Tongue (tissue), 2 donors: ENCODE results near the gene PDE4D. TPM values are rescaled to one million over a fixed set of nuclear protein-coding genes. Genes with fewer than 3 reads are reported as not detected.
"Not testable (repeated sequence)": the region's sequence is repeated elsewhere in the genome, so short reads cannot be mapped to it uniquely, and the experiment has no call there.

ENCODE experiments used
- DNase-seq: peaks from one replicate; pipeline ENCODE4 v3.0.0-alpha.2; 2015
- total RNA-seq: library from RNA; depleted of rRNA; stranded (reverse); fragments of >200 nt; gene quantifications from one replicate; pipeline ENCODE4 v1.2.3, GENCODE V29; 2014

The PDE4D gene
- total RNA-seq, 1 donor from 2014 or later: 189 TPM

- peak; percentile 61 for DNase-seq
These were observed 125.8 kb downstream of the PDE4D start for GRCh38 chr5:59767681-59768151.

GRCh38 chr5:59767211-59767605 lies 126.3 kb downstream of the PDE4D start:
- no peak for DNase-seq

- peak; percentile 62 for DNase-seq
These were observed 126.9 kb downstream of the PDE4D start for GRCh38 chr5:59766427-59767210.

- DNase-seq: no peak
These were observed 128.1 kb downstream of the PDE4D start for GRCh38 chr5:59765446-59765845.

- no peak for DNase-seq
These were observed 129.2 kb downstream of the PDE4D start for GRCh38 chr5:59764361-59764760.

GRCh38 chr5:59763541-59763940 lies 130.0 kb downstream of the PDE4D start:
- no peak for DNase-seq

GRCh38 chr5:59762232-59762631 lies 131.3 kb downstream of the PDE4D start:
- not testable (repeated sequence) for DNase-seq

GRCh38 chr5:59760785-59761348 lies 132.7 kb downstream of the PDE4D start:
- peak; percentile 21 for DNase-seq

- DNase-seq: no peak
These were observed 133.8 kb downstream of the PDE4D start for GRCh38 chr5:59759600-59760351.

- DNase-seq: no peak
These were observed 135.0 kb downstream of the PDE4D start for GRCh38 chr5:59758566-59758965.

- DNase-seq: peak; percentile 35
These were observed 136.1 kb downstream of the PDE4D start for GRCh38 chr5:59757442-59757841.

- DNase-seq: no peak
These were observed 137.0 kb downstream of the PDE4D start for GRCh38 chr5:59756373-59757035.

- DNase-seq: no peak
These were observed 138.1 kb downstream of the PDE4D start for GRCh38 chr5:59755476-59755875.

GRCh38 chr5:59753599-59753998 lies 139.9 kb downstream of the PDE4D start:
- DNase-seq: no peak

- no peak for DNase-seq
These were observed 143.6 kb downstream of the PDE4D start for GRCh38 chr5:59749782-59750520.

- not testable (repeated sequence) for DNase-seq
These were observed 145.4 kb downstream of the PDE4D start for GRCh38 chr5:59748036-59748663.

GRCh38 chr5:59746241-59746765 lies 147.2 kb downstream of the PDE4D start:
- DNase-seq: peak; percentile 45

- DNase-seq: peak; percentile 91
These were observed 148.1 kb downstream of the PDE4D start for GRCh38 chr5:59745415-59745863.

- peak; percentile 25 for DNase-seq
These were observed 149.0 kb downstream of the PDE4D start for GRCh38 chr5:59744531-59744992.

- DNase-seq: no peak
These were observed 151.9 kb downstream of the PDE4D start for GRCh38 chr5:59741599-59741998.

- no peak for DNase-seq
These were observed 155.5 kb downstream of the PDE4D start for GRCh38 chr5:59738024-59738423.
